H9 (cell line): ENCODE measurements around the gene PLEKHM3. TPM values are rescaled to one million over a fixed set of nuclear protein-coding genes. Genes with fewer than 3 reads are reported as not detected.

Experiments
- DNase-seq: peaks from one replicate; pipeline ENCODE4 v3.0.0-alpha.2; 2017
- H2AFZ ChIP-seq: one replicate; pipeline ENCODE4 v1.6.1; 2013; ENCODE audit warnings: mild to moderate bottlenecking, low read length, control low read depth, moderate library complexity
- H2AK5ac ChIP-seq: 2 replicates; pipeline ENCODE4 v1.6.1; 2013; ENCODE audit warnings: low read length, control low read depth, mixed read lengths; ENCODE audit not compliant: insufficient read length
- H2BK120ac ChIP-seq: one replicate; pipeline ENCODE4 v1.6.1; 2013; ENCODE audit warnings: low read depth, mild to moderate bottlenecking, low read length, control low read depth, inconsistent platforms; ENCODE audit not compliant: poor library complexity, severe bottlenecking
- H2BK12ac ChIP-seq: 2 replicates; pipeline ENCODE4 v1.6.1; 2013; ENCODE audit warnings: low read length, control low read depth, mixed read lengths, low read depth; ENCODE audit not compliant: insufficient read length
- H2BK15ac ChIP-seq: 2 replicates; pipeline ENCODE4 v1.6.1; 2013; ENCODE audit warnings: low read depth, low read length, control low read depth
- H2BK20ac ChIP-seq: one replicate; pipeline ENCODE4 v1.6.1; 2013; ENCODE audit warnings: low read depth, mild to moderate bottlenecking, low read length, control low read depth, inconsistent platforms; ENCODE audit not compliant: poor library complexity, severe bottlenecking
- H2BK5ac ChIP-seq: 2 replicates; pipeline ENCODE4 v1.6.1; 2013; ENCODE audit warnings: low read length, control low read depth, mixed read lengths; ENCODE audit not compliant: insufficient read length
- H3K14ac ChIP-seq: 2 replicates; pipeline ENCODE4 v1.6.1; 2013; ENCODE audit warnings: low read length, control low read depth; ENCODE audit not compliant: insufficient read depth
- H3K18ac ChIP-seq: 2 replicates; pipeline ENCODE4 v1.6.1; 2013; ENCODE audit warnings: low read depth, mild to moderate bottlenecking, mixed read lengths, low read length, control low read depth; ENCODE audit not compliant: insufficient read length
- H3K23ac ChIP-seq: 2 replicates; pipeline ENCODE4 v1.6.1; 2013; ENCODE audit warnings: low read length, control low read depth, mixed read lengths, low read depth; ENCODE audit not compliant: insufficient read length
- H3K23me2 ChIP-seq: 2 replicates; pipeline ENCODE4 v1.6.1; 2013; ENCODE audit warnings: low read depth, mild to moderate bottlenecking, mixed read lengths, low read length, control low read depth; ENCODE audit not compliant: insufficient read length, poor library complexity, severe bottlenecking
- H3K27ac ChIP-seq: 2 replicates; pipeline ENCODE4 v1.5.1; 2013; ENCODE audit warnings: low read length, control low read depth, mixed read lengths, low read depth; ENCODE audit not compliant: insufficient read length
- H3K27me3 ChIP-seq: 2 replicates; pipeline ENCODE4 v1.6.1; 2013; ENCODE audit warnings: low read length, control low read depth, inconsistent platforms; ENCODE audit not compliant: insufficient read depth
- H3K4ac ChIP-seq: 2 replicates; pipeline ENCODE4 v1.6.1; 2013; ENCODE audit warnings: low read depth, mild to moderate bottlenecking, control low read depth, inconsistent platforms, low read length, moderate library complexity
- H3K4me1 ChIP-seq: 2 replicates; pipeline ENCODE4 v1.6.1; 2013; ENCODE audit warnings: low read length, control low read depth, inconsistent platforms; ENCODE audit not compliant: insufficient read depth
- H3K4me2 ChIP-seq: 2 replicates; pipeline ENCODE4 v1.6.1; 2013; ENCODE audit warnings: low read length, control low read depth, mixed read lengths; ENCODE audit not compliant: insufficient read length, insufficient read depth
- H3K56ac ChIP-seq: 2 replicates; pipeline ENCODE4 v1.6.1; 2013; ENCODE audit warnings: low read depth, mild to moderate bottlenecking, mixed read lengths, low read length, control low read depth; ENCODE audit not compliant: insufficient read length
- H3K79me1 ChIP-seq: 2 replicates; pipeline ENCODE4 v1.6.1; 2013; ENCODE audit warnings: low read depth, mild to moderate bottlenecking, moderate library complexity, low read length, control low read depth, inconsistent platforms; ENCODE audit not compliant: insufficient read depth, poor library complexity, severe bottlenecking
- H3K79me2 ChIP-seq: 2 replicates; pipeline ENCODE4 v1.6.1; 2013; ENCODE audit warnings: low read length, control low read depth, inconsistent platforms; ENCODE audit not compliant: insufficient read depth
- H3K9ac ChIP-seq: 2 replicates; pipeline ENCODE4 v1.6.1; 2013; ENCODE audit warnings: low read length, control low read depth, mixed read lengths; ENCODE audit not compliant: insufficient read length; ENCODE audit errors: extremely low read depth
- H3K9me3 ChIP-seq: one replicate; pipeline ENCODE4 v1.6.1; 2013; ENCODE audit warnings: low read depth, low read length, inconsistent platforms; ENCODE audit not compliant: control insufficient read depth
- H3T11ph ChIP-seq: one replicate; pipeline ENCODE4 v1.6.1; 2013; ENCODE audit warnings: mild to moderate bottlenecking, low read length, control low read depth, inconsistent platforms
- H4K20me1 ChIP-seq: one replicate; pipeline ENCODE4 v1.6.1; 2013; ENCODE audit not compliant: control insufficient read depth, insufficient read length, insufficient read depth
- H4K5ac ChIP-seq: 2 replicates; pipeline ENCODE4 v1.6.1; 2013; ENCODE audit warnings: low read depth, mild to moderate bottlenecking, mixed read lengths, low read length, control low read depth; ENCODE audit not compliant: insufficient read length
- H4K8ac ChIP-seq: replicated peaks from 2 replicates; pipeline ENCODE4 v1.6.1; 2013; ENCODE audit warnings: low read length, control low read depth, mixed read lengths, low read depth; ENCODE audit not compliant: insufficient read length
- H4K91ac ChIP-seq: 2 replicates; pipeline ENCODE4 v1.6.1; 2013; ENCODE audit warnings: low read depth, mild to moderate bottlenecking, moderate library complexity, mixed read lengths, low read length, control low read depth; ENCODE audit not compliant: insufficient read length
- H3K27ac Mint-ChIP-seq, 3 experiments: 2 replicates in 2 of 3; 3 replicates in 1 of 3; pipeline ENCODE4 v1.8.0; 2020 to 2021; ENCODE audit warnings: mixed read lengths in 3 of 3, mild to moderate bottlenecking in 1 of 3, moderate library complexity in 1 of 3
- H3K27me3 Mint-ChIP-seq: 2 replicates; pipeline ENCODE4 v1.8.0; 2021; ENCODE audit warnings: low read depth, mild to moderate bottlenecking, moderate library complexity, mixed read lengths
- H3K36me3 Mint-ChIP-seq, 3 experiments: 2 replicates in 2 of 3; 3 replicates in 1 of 3; pipeline ENCODE4 v1.8.0; 2020 to 2021; ENCODE audit warnings: low read depth in 3 of 3, mixed read lengths in 3 of 3; ENCODE audit not compliant: insufficient read depth in 1 of 3
- H3K4me1 Mint-ChIP-seq, 2 experiments: 2 replicates each; pipeline ENCODE4 v1.8.0; 2020; ENCODE audit warnings: mixed read lengths in 2 of 2
- H3K4me3 Mint-ChIP-seq, 2 experiments: 2 replicates in 1 of 2; 3 replicates in 1 of 2; pipeline ENCODE4 v1.8.0; 2020 to 2021; ENCODE audit warnings: mild to moderate bottlenecking in 2 of 2, mixed read lengths in 2 of 2, moderate library complexity in 1 of 2
- H3K9me3 Mint-ChIP-seq, 2 experiments: 2 replicates in 1 of 2; 3 replicates in 1 of 2; pipeline ENCODE4 v1.8.0; 2020; ENCODE audit warnings: mild to moderate bottlenecking in 2 of 2, mixed read lengths in 2 of 2, moderate library complexity in 1 of 2
- WGBS: extraction: QIAGEN DNeasy Blood & Tissue Kit; methylation state at CpG from one replicate; pipeline ENCODE4 v1.1.7; 2013; ENCODE audit warnings: missing lambda C conversion rate, low lambda C conversion rate, mixed read lengths; ENCODE audit not compliant: insufficient read length; ENCODE audit errors: extremely low coverage; 5-methylcytosine and 5-hydroxymethylcytosine counted together
- total RNA-seq: library from RNA; stranded (reverse); gene quantifications from 2 replicates; pipeline ENCODE4 v1.2.1, GENCODE V29; 2021
- TF ChIP-seq, protein P1 (sequence below): fragments of 200-600 bp; sonication (generic); conservative IDR thresholded peaks from 3 replicates; pipeline ENCODE4 v1.8.0; 2021; ENCODE audit warnings: antibody characterized with exemption, mild to moderate bottlenecking

Gene PLEKHM3
- total RNA-seq, 1 experiment from 2014 or later, result 7.5 TPM

GRCh38 chr2:207970147-207970825, 55.0 kb downstream of the PLEKHM3 start:
- H2BK12ac ChIP-seq, result no peak overlapping the region
- no CpG with 5 or more reads among the region's 3 CpGs for WGBS
- peak overlapping the region; percentile 99 for H3K27ac Mint-ChIP-seq

More at GRCh38 chr2:207970147-207970825, 55.0 kb downstream of the PLEKHM3 start:
- peak overlapping the region; percentile 51 to 71 for H3K4me3 Mint-ChIP-seq
- no peak overlapping the region for H3K18ac ChIP-seq
- TF ChIP-seq, protein P1, sequence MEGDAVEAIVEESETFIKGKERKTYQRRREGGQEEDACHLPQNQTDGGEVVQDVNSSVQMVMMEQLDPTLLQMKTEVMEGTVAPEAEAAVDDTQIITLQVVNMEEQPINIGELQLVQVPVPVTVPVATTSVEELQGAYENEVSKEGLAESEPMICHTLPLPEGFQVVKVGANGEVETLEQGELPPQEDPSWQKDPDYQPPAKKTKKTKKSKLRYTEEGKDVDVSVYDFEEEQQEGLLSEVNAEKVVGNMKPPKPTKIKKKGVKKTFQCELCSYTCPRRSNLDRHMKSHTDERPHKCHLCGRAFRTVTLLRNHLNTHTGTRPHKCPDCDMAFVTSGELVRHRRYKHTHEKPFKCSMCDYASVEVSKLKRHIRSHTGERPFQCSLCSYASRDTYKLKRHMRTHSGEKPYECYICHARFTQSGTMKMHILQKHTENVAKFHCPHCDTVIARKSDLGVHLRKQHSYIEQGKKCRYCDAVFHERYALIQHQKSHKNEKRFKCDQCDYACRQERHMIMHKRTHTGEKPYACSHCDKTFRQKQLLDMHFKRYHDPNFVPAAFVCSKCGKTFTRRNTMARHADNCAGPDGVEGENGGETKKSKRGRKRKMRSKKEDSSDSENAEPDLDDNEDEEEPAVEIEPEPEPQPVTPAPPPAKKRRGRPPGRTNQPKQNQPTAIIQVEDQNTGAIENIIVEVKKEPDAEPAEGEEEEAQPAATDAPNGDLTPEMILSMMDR, result no peak
- no peak overlapping the region for H2AK5ac ChIP-seq
- no peaks in the 10 kb centered on the region for H3K79me2 ChIP-seq
- no peak overlapping the region for H4K5ac ChIP-seq
- H3K36me3 Mint-ChIP-seq, result no peaks in the 10 kb centered on the region
- no peaks in the 10 kb centered on the region for H3K23me2 ChIP-seq
- H3K9me3 Mint-ChIP-seq, result no peaks in the 10 kb centered on the region
- no peaks in the 10 kb centered on the region for H4K20me1 ChIP-seq
- no peak overlapping the region for H3K23ac ChIP-seq
- no peaks in the 10 kb centered on the region for H3K9me3 ChIP-seq
- H3K27me3 Mint-ChIP-seq, result no peaks in the 10 kb centered on the region
- DNase-seq, result no peak
- H3K9ac ChIP-seq, result peak overlapping the region; percentile 18
- H3K4me1 Mint-ChIP-seq, result peaks cover 70 to 74% of the 10 kb centered on the region in 2 experiments
- peaks cover 5% of the 10 kb centered on the region; the same call in 1 of the 2 replicates for H3K4me1 ChIP-seq
- H3K56ac ChIP-seq, result no peak overlapping the region
- no peak overlapping the region for H2BK15ac ChIP-seq
- H4K91ac ChIP-seq, result no peak overlapping the region
- H2BK120ac ChIP-seq, result no peak overlapping the region
- no peak overlapping the region for H2BK20ac ChIP-seq
- no peak overlapping the region for H2BK5ac ChIP-seq
- H3K27me3 ChIP-seq, result no peaks in the 10 kb centered on the region
- H2AFZ ChIP-seq, result no peak overlapping the region
- H3K4ac ChIP-seq, result no peak overlapping the region
- H3T11ph ChIP-seq, result no peak overlapping the region
- H3K27ac ChIP-seq, result peak overlapping the region; percentile 56
- peak overlapping the region; percentile 24 for H3K4me2 ChIP-seq
- H3K14ac ChIP-seq, result no peak overlapping the region
- H4K8ac ChIP-seq, result no peak overlapping the region
- no peaks in the 10 kb centered on the region for H3K79me1 ChIP-seq
